HL-60/S4 treated with phorbol 12-myristate 13-acetate at 8.2 ng/mL for 4 days and 3 days (cell line): ENCODE results near the gene TMEM164.

Experiments used
- in situ Hi-C: fragments of 300-500 bp; cut with MboI; formaldehyde crosslinking; loops from 2 replicates; pipeline ENCODE4 v1.15.0; 2022; ENCODE audit warnings: low sequenced_read_pairs

TMEM164 gene

GRCh38 chrX:110062919-110063318, 60.0 kb downstream of the TMEM164 start:
- in situ Hi-C loops, result no loop called here

- in situ Hi-C loops, result no loop called here
Measured at GRCh38 chrX:110066488-110067225, 63.7 kb downstream of the TMEM164 start.

GRCh38 chrX:110070970-110071369, 68.1 kb downstream of the TMEM164 start:
- in situ Hi-C loops, result no loop called here

GRCh38 chrX:110081320-110081719, 78.4 kb downstream of the TMEM164 start:
- in situ Hi-C loops, result no loop called here

- in situ Hi-C loops, result no loop called here
Measured at GRCh38 chrX:110081740-110082139, 78.8 kb downstream of the TMEM164 start.

GRCh38 chrX:110082161-110082560, 79.2 kb downstream of the TMEM164 start:
- in situ Hi-C loops, result no loop called here

- in situ Hi-C loops, result no loop called here
Measured at GRCh38 chrX:110086162-110086915, 83.4 kb downstream of the TMEM164 start.

GRCh38 chrX:110086916-110087484, 84.1 kb downstream of the TMEM164 start:
- in situ Hi-C loops, result no loop called here

GRCh38 chrX:110087485-110088356, 84.8 kb downstream of the TMEM164 start:
- in situ Hi-C loops, result no loop called here

GRCh38 chrX:110089656-110090403, 86.9 kb downstream of the TMEM164 start:
- in situ Hi-C loops, result no loop called here

- in situ Hi-C loops, result no loop called here
Measured at GRCh38 chrX:110097920-110098319, 95.0 kb downstream of the TMEM164 start.

- in situ Hi-C loops, result loop anchor here (25.0 kb wide), 1 partner anchor 191 kb away; no protein-coding TSS in a partner anchor
Measured at GRCh38 chrX:110103344-110103743, 100.4 kb downstream of the TMEM164 start.

GRCh38 chrX:110104078-110104477, 101.2 kb downstream of the TMEM164 start:
- in situ Hi-C loops, result loop anchor here (25.0 kb wide), 1 partner anchor 192 kb away; no protein-coding TSS in a partner anchor

GRCh38 chrX:110108381-110108821, 105.5 kb downstream of the TMEM164 start:
- in situ Hi-C loops, result loop anchor here (25.0 kb wide), 1 partner anchor 196 kb away; no protein-coding TSS in a partner anchor

GRCh38 chrX:110114260-110114776, 111.4 kb downstream of the TMEM164 start:
- in situ Hi-C loops, result loop anchor here (25.0 kb wide), 1 partner anchor 202 kb away; no protein-coding TSS in a partner anchor

- in situ Hi-C loops, result loop anchor here (25.0 kb wide), 1 partner anchor 204 kb away; no protein-coding TSS in a partner anchor
Measured at GRCh38 chrX:110116066-110116980, 113.4 kb downstream of the TMEM164 start.

GRCh38 chrX:110118530-110118929, 115.6 kb downstream of the TMEM164 start:
- in situ Hi-C loops, result loop anchor here (25.0 kb wide), 1 partner anchor 206 kb away; no protein-coding TSS in a partner anchor

- in situ Hi-C loops, result loop anchor here (25.0 kb wide), 1 partner anchor 207 kb away; no protein-coding TSS in a partner anchor
Measured at GRCh38 chrX:110119480-110119879, 116.6 kb downstream of the TMEM164 start.
